Upper lobe of right lung (tissue), 1 donor: ENCODE measurements around the gene SCGB1D1. TPM values are rescaled to one million over a fixed set of nuclear protein-coding genes. Genes with fewer than 3 reads are reported as not detected.

ENCODE experiments used
- ATAC-seq: fragments of 200-7000 bp; cut with Tn5 transposase; one replicate; pipeline ENCODE4 v1.9.1; 2020; ENCODE audit warnings: mild to moderate bottlenecking, moderate library complexity
- DNase-seq: peaks from one replicate; pipeline ENCODE4 v3.0.0-alpha.2; 2020
- H3K27ac ChIP-seq: fragments of 200-600 bp; one replicate; pipeline ENCODE4 v1.8.0; 2022
- H3K27me3 ChIP-seq: fragments of 200-600 bp; one replicate; pipeline ENCODE4 v1.8.0; 2022; ENCODE audit warnings: mild to moderate bottlenecking
- H3K36me3 ChIP-seq: fragments of 200-600 bp; one replicate; pipeline ENCODE4 v1.8.0; 2022
- H3K4me1 ChIP-seq: fragments of 200-600 bp; one replicate; pipeline ENCODE4 v1.8.0; 2022
- H3K4me3 ChIP-seq: fragments of 200-600 bp; one replicate; pipeline ENCODE4 v1.8.0; 2022; ENCODE audit warnings: mild to moderate bottlenecking
- H3K9me3 ChIP-seq: fragments of 200-600 bp; one replicate; pipeline ENCODE4 v1.8.0; 2022
- CTCF ChIP-seq: fragments of 200-600 bp; IDR thresholded peaks from one replicate; pipeline ENCODE4 v1.8.0; 2022; ENCODE audit warnings: antibody characterized with exemption
- intact Hi-C: fragments of 100-400 bp; cut with DNase I; formaldehyde crosslinking; loops from one replicate; pipeline ENCODE4 v1.11.0; 2022
- total RNA-seq: library from RNA; stranded (reverse); fragmentation: NEBNext Ultra II Directional; extraction: Animal tissue kit (Norgen Biotek cat#: 25700); gene quantifications from one replicate; pipeline ENCODE4 v1.2.1, GENCODE V29; 2021
- donor health status: DM: no; HTN: yes; CAD: no; lungs with severe emphysema.

The SCGB1D1 gene
- total RNA-seq, 1 donor from 2014 or later: not detected

GRCh38 chr11:62152245-62153086, 37.5 kb upstream of the SCGB1D1 start:
- no peaks in the 10 kb centered on the region for H3K27me3 ChIP-seq

GRCh38 chr11:62153087-62153395, 37.0 kb upstream of the SCGB1D1 start:
- Histone ChIP-seq H3K4me1 (no peaks in the 10 kb centered on the region), H3K27ac (no peak overlapping the region), H3K27me3 (no peaks in the 10 kb centered on the region), H3K36me3 (peaks cover 42% of the 10 kb centered on the region), H3K4me3 (no peak overlapping the region), H3K9me3 (no peaks in the 10 kb centered on the region)
- TF ChIP-seq CTCF: no peak
- ATAC-seq: no peak
- no peak for DNase-seq
- intact Hi-C loops: no loop called here

More at GRCh38 chr11:62152245-62153086, 37.5 kb upstream of the SCGB1D1 start:
- DNase-seq: peak; percentile 35
- H3K36me3 ChIP-seq: peaks cover 45% of the 10 kb centered on the region
- intact Hi-C loops: no loop called here
- no peaks in the 10 kb centered on the region for H3K4me1 ChIP-seq
- TF ChIP-seq CTCF: no peak
- H3K27ac ChIP-seq: no peak overlapping the region
- ATAC-seq: no peak
- no peaks in the 10 kb centered on the region for H3K9me3 ChIP-seq
- no peak overlapping the region for H3K4me3 ChIP-seq

- intact Hi-C loops: no loop called here
These were observed 36.4 kb upstream of the SCGB1D1 start for GRCh38 chr11:62153617-62154016.

GRCh38 chr11:62157603-62158002, 32.4 kb upstream of the SCGB1D1 start:
- ATAC-seq (no peak), DNase-seq (no peak)
- Histone ChIP-seq H3K4me1 (no peaks in the 10 kb centered on the region), H3K27ac (no peak overlapping the region), H3K36me3 (no peaks in the 10 kb centered on the region), H3K27me3 (peaks cover 6% of the 10 kb centered on the region), H3K9me3 (no peaks in the 10 kb centered on the region), H3K4me3 (no peak overlapping the region)
- intact Hi-C loops: no loop called here
- TF ChIP-seq CTCF: no peak

More at GRCh38 chr11:62153617-62154016, 36.4 kb upstream of the SCGB1D1 start:
- Histone ChIP-seq H3K4me3 (no peak overlapping the region), H3K9me3 (no peaks in the 10 kb centered on the region), H3K4me1 (no peaks in the 10 kb centered on the region), H3K27me3 (no peaks in the 10 kb centered on the region), H3K27ac (no peak overlapping the region), H3K36me3 (peaks cover 36% of the 10 kb centered on the region)
- no peak for ATAC-seq
- DNase-seq: no peak
- TF ChIP-seq CTCF: no peak

- no peak for TF ChIP-seq CTCF
- Histone ChIP-seq H3K27ac (no peak overlapping the region), H3K9me3 (no peaks in the 10 kb centered on the region), H3K4me3 (no peak overlapping the region), H3K36me3 (no peaks in the 10 kb centered on the region), H3K27me3 (no peaks in the 10 kb centered on the region), H3K4me1 (no peaks in the 10 kb centered on the region)
- DNase-seq: no peak
- intact Hi-C loops: no loop called here
- ATAC-seq: no peak
These were observed 23.6 kb upstream of the SCGB1D1 start for GRCh38 chr11:62166371-62166770.

- Histone ChIP-seq H3K4me1 (no peaks in the 10 kb centered on the region), H3K27ac (no peak overlapping the region), H3K9me3 (no peaks in the 10 kb centered on the region), H3K36me3 (no peaks in the 10 kb centered on the region), H3K27me3 (peaks cover 9% of the 10 kb centered on the region), H3K4me3 (no peak overlapping the region)
- ATAC-seq: peak; percentile 20
- intact Hi-C loops: no loop called here
- TF ChIP-seq CTCF: no peak
- no peak for DNase-seq
These were observed 20.6 kb upstream of the SCGB1D1 start for GRCh38 chr11:62169448-62169847.
